Breast epithelium (tissue), 4 donors: Measurements from ENCODE around the gene KLHL36. TPM values are rescaled to one million over a fixed set of nuclear protein-coding genes. Genes with fewer than 3 reads are reported as not detected.
A peak's percentile ranks its signal among the peaks of the same experiment; 100 is the strongest.

ENCODE experiments used
- DNase-seq, 2 donors: peaks; one replicate each; pipeline ENCODE4 v3.0.0-alpha.2; 2019; ENCODE audit warnings: low spot score in 2 of 2
- H3K27ac ChIP-seq, 2 donors: fragments of 200-600 bp; sonication (generic) in 1 of 2; one replicate each; pipeline ENCODE4 v1.5.1; 2016 to 2019; ENCODE audit warnings: mild to moderate bottlenecking in 1 of 2
- H3K27me3 ChIP-seq, 2 donors: fragments of 200-600 bp; sonication (generic) in 1 of 2; one replicate each; pipeline versions ENCODE4 v1.5.1 to v1.6.0; 2017 to 2019; ENCODE audit warnings: control low read depth in 1 of 2, mild to moderate bottlenecking in 1 of 2
- H3K36me3 ChIP-seq: fragments of 200-600 bp; one replicate; pipeline ENCODE4 v1.5.1; 2019
- H3K4me1 ChIP-seq, 2 donors: fragments of 200-600 bp; sonication (generic); one replicate each; pipeline ENCODE4 v1.5.1; 2016 to 2019; ENCODE audit warnings: control low read depth in 1 of 2
- H3K4me3 ChIP-seq, 3 donors: fragments of 200-600 bp; sonication (generic); 1 replicate in 2 of 3; 2 replicates in 1 of 3; pipeline ENCODE4 v1.5.1; 2016 to 2019; ENCODE audit warnings: mild to moderate bottlenecking in 3 of 3, moderate library complexity in 2 of 3
- H3K9me3 ChIP-seq, 2 donors: fragments of 200-600 bp; sonication (generic) in 1 of 2; one replicate each; pipeline ENCODE4 v1.5.1; 2016 to 2019; ENCODE audit warnings: control low read depth in 1 of 2
- POLR2A ChIP-seq: fragments of 450-650 bp; IDR thresholded peaks from one replicate; pipeline ENCODE4 v1.6.1; 2016; ENCODE audit warnings: antibody characterized with exemption, mild to moderate bottlenecking, moderate library complexity
- POLR2AphosphoS5 ChIP-seq, 3 donors: sonication (generic); formaldehyde crosslinking; IDR thresholded peaks; one replicate each; pipeline ENCODE4 v1.6.1; 2017; ENCODE audit warnings: antibody characterized with exemption in 3 of 3
- intact Hi-C: fragments of 100-400 bp; cut with DNase I; formaldehyde crosslinking; loops from one replicate; pipeline ENCODE4 v1.15.1; 2023; ENCODE audit warnings: low total_unique reads
- total RNA-seq, 3 donors: library from RNA; depleted of rRNA; stranded (reverse); fragments of >200 nt; gene quantifications; one replicate each; pipeline ENCODE4 v1.1.0, GENCODE V29; 2016
- TF ChIP-seq, protein P1 (sequence below), 3 donors: fragments of 450-650 bp; IDR thresholded peaks; one replicate each; pipeline ENCODE4 v1.5.1; 2016 to 2017; ENCODE audit warnings: antibody characterized with exemption in 3 of 3, mild to moderate bottlenecking in 3 of 3, moderate library complexity in 3 of 3

The KLHL36 gene
- 10 to 100 TPM; 51.5 to 61.4 (median 59.4) TPM for total RNA-seq

DNA sequence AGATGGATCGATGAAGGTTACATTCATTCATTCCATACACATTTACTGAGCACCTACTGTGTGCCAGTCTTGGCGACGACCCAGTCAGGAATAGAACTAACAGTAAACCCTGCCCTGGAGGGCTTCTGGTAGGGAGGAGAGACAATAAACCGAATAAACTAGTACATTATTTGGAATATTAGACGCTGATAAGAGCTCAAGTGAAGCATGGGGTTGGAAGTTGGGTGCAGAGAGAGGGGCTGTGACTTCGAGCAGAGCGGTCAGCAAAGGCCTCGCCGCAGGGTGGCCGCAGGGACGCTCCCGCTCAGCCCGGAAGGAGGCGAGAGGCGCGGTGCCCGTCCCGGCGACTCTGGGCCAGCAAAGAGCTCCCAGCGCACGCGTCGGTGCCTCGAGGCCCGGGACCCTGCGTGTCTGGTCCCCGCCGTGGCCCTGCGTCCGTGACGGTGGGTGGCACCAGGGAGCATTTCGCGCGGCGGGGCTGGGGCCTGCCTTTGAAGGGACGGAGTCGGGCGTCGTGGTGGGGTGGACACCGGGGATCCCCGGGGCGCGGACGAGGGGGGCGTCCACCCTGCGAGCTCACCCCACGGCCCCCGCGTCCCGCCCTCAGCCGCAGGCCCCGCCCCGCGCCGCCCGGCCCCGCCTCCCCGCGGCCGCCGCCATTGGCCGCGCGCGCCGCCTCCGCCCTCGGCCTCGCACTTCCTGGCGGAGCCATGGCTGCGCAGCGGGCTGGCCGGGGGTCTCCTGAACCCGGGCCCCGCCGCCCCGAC is at the start of gene KLHL36:
KLHL36 (plus strand) TSS at position 684 of the 767 bp plus-strand sequence. CDS start 2,357 bp downstream, outside the sequence.
- peak within 1 kb of the TSS; percentile 70 to 97 (median 74) for H3K4me3 ChIP-seq

DNA sequence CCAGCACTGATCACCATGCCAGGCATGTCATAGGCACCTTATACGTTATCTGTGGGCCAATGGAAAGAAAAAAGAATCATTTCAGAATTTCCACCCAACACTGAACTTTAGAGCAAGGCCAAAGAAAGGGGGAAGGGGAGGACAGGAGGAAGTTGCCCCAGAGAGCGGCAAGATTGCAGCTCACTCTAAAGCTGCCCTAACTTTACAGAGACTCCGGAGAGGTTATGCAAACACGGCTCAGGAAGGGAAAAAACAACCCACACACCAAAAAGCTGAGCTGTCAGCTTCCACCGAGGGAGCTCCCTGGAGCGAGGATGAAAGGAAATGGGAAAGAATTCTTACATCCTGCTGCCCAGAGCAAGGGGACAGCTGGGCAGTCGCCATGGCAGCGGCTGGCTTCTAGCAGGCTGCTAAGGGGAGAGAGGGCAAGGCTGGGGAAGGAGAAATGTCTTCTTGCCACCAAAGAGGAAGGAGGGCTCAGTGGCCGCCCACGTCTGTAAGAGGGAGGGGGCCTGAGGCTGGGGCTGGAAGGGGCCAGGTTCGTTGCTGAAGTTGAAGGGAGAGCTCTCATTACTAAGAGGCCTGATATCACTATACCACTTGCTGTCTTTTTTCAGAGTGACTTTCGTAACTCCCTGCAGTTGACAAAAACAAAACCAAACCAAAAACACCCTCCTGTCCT is 48.6 kb upstream of the KLHL36 start:
- Histone ChIP-seq H3K27me3 (no peaks in the 10 kb centered on the region), H3K27ac (peak overlapping the region; percentile 75 to 92), H3K36me3 (no peaks in the 10 kb centered on the region), H3K9me3 (no peaks in the 10 kb centered on the region), H3K4me3 (peak overlapping the region in 2 of 3 donors; percentile 32 to 54), H3K4me1 (peaks cover 0 to 7% of the 10 kb centered on the region in 2 donors)
- no peak for TF ChIP-seq POLR2A
- TF ChIP-seq POLR2AphosphoS5 (IDR thresholded peaks at IDR 0.05) = peak in 1 of 3 donors; percentile 50
- DNase-seq = no peak
- intact Hi-C loops = loop anchor here (1.0 to 10.0 kb wide), 2 partner anchors 14 to 75 kb away; no protein-coding TSS in a partner anchor

More for the DNA sequence above, at the start of gene KLHL36:
- intact Hi-C loops = no loop called here
- Histone ChIP-seq H3K9me3 (no peaks in the 10 kb centered on the region), H3K36me3 (no peaks in the 10 kb centered on the region), H3K4me1 (peaks cover under 1 to 5% of the 10 kb centered on the region in 2 donors), H3K27me3 (no peaks in the 10 kb centered on the region), H3K27ac (peak within 1 kb of the TSS; percentile 75 to 98)
- DNase-seq = peak in 1 of 2 donors; percentile 36
- no peak for TF ChIP-seq POLR2A
- TF ChIP-seq, protein P1, sequence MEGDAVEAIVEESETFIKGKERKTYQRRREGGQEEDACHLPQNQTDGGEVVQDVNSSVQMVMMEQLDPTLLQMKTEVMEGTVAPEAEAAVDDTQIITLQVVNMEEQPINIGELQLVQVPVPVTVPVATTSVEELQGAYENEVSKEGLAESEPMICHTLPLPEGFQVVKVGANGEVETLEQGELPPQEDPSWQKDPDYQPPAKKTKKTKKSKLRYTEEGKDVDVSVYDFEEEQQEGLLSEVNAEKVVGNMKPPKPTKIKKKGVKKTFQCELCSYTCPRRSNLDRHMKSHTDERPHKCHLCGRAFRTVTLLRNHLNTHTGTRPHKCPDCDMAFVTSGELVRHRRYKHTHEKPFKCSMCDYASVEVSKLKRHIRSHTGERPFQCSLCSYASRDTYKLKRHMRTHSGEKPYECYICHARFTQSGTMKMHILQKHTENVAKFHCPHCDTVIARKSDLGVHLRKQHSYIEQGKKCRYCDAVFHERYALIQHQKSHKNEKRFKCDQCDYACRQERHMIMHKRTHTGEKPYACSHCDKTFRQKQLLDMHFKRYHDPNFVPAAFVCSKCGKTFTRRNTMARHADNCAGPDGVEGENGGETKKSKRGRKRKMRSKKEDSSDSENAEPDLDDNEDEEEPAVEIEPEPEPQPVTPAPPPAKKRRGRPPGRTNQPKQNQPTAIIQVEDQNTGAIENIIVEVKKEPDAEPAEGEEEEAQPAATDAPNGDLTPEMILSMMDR (IDR thresholded peaks at IDR 0.05) = no peak
- no peak for TF ChIP-seq POLR2AphosphoS5 (IDR thresholded peaks at IDR 0.05)

DNA sequence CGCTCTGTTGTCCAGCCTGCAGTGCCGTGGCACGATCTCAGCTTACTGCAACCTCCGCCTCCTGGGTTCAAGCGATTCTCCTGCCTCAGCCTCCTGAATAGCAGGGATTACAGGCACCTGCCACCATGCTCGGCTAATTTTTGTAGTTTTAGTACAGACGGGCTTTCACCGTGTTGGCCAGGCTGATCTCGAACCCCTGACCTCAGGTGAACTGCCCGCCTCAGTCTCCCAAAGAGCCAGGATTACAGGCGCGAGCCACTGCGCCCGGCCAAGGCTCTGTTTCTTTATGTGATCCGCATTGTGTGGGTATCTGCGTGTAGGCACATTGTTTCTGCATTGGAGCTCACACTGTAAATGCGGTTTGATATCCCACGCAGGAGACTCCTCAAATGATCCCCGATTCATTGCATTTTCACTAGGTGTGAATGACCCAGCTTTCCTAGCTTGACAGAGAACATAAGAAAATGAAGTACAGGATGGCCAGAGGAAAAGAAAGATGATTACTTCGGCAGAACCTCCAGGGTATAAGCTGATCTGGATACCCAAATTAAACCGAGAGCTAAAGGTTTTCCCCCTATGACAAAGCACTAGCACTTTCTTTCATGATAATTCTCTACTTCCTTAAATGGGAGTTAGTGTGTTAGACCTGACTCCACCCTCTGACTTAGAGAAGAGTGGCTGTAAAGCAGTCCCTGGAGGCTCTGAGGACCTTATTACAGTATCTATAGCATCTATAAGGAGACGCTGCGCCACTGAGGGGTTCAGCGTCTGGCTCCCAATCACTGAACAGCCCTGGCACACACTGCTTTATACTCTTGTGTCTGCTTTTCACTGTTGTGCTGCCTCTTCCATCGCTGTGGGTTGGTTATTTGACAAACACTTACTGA is 47.7 kb upstream of the KLHL36 start:
- TF ChIP-seq, protein P1 (IDR thresholded peaks at IDR 0.05) = no peak
- Histone ChIP-seq H3K9me3 (no peaks in the 10 kb centered on the region), H3K4me1 (peaks cover 0 to 7% of the 10 kb centered on the region in 2 donors), H3K36me3 (no peaks in the 10 kb centered on the region), H3K27ac (peak overlapping the region; percentile 72 to 75), H3K4me3 (no peak overlapping the region), H3K27me3 (no peaks in the 10 kb centered on the region)
- intact Hi-C loops = loop anchor here (1.0 kb wide), 1 partner anchor 13 kb away; no protein-coding TSS in a partner anchor
- no peak for DNase-seq

DNA sequence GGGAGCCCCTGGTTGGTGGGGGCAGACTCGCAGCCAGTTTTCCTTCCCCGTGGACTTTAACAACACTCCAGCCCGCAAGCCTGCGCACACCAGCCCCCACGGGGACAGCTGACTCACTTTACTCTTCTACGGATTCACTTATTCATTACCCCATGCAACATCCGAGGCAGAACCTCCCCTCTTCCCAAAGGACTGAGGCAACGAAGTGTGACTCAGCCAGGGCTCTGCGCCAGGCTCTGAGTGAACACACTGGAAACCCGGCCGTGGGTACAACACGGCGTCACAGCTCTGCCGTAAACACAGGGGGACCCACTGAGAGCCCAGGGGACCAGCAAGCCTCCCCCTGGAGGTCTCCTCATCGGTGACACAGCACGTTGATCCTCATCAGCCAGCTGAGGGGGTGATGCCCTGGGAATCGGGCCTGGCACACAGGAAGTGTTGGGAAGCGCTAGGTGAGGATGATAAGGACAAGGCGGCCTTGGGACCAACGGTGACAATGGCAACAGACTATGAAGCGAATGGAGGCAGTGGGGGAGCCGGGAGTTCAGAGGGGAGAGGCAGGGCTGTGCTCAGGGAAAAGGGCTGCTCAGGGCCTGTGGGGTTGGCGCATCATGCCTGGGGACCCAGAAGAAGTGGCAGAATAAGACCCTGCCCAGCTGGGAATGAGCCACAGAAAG is 45.0 kb upstream of the KLHL36 start:
- Histone ChIP-seq H3K4me3 (peak overlapping the region in 1 of 3 donors; percentile 39), H3K27ac (peak overlapping the region; percentile 48 to 89), H3K36me3 (no peaks in the 10 kb centered on the region), H3K9me3 (no peaks in the 10 kb centered on the region), H3K4me1 (peaks cover 0 to 7% of the 10 kb centered on the region in 2 donors), H3K27me3 (no peaks in the 10 kb centered on the region)
- TF ChIP-seq POLR2AphosphoS5 (IDR thresholded peaks at IDR 0.05) = peak in 1 of 3 donors; percentile 77
- TF ChIP-seq, protein P1 (IDR thresholded peaks at IDR 0.05) = no peak
- intact Hi-C loops = no loop called here
- no peak for DNase-seq

DNA sequence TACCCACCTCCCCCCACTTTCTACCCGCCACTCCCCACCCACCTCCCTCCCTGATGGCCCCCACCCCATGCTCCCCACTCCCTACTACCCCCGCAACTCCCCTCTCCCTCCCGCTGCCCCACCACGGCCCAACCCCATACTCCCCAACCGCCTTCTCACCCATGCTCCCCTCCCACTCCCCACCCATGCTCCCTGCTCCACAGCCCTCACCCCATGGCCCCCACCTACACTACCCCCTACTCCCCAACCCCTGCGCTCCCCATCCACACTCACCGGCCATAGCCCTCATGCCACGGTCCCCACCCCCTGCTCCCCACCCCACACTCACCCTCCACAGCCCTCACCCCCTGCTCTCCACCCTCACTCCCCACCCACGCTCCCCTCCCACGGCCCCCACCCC is 44.4 kb upstream of the KLHL36 start:
- Histone ChIP-seq H3K36me3 (no peaks in the 10 kb centered on the region), H3K9me3 (no peaks in the 10 kb centered on the region), H3K4me1 (peaks cover 0 to 5% of the 10 kb centered on the region in 2 donors), H3K27ac (peak overlapping the region; percentile 48 to 89), H3K27me3 (no peaks in the 10 kb centered on the region), H3K4me3 (no peak overlapping the region)
- DNase-seq = no peak
- TF ChIP-seq POLR2AphosphoS5 (IDR thresholded peaks at IDR 0.05) (no peak), POLR2A (no peak)
- TF ChIP-seq, protein P1 (IDR thresholded peaks at IDR 0.05) = no peak
- intact Hi-C loops = no loop called here
